Measurements from ENCODE around the gene FOXB1.
A peak's percentile ranks its signal among the peaks of the same experiment; 100 is the strongest.

Gene FOXB1

GRCh38 chr15:59999612-60000112 is 4.4 kb upstream of the FOXB1 start:
- no peak for DNase-seq

DNA sequence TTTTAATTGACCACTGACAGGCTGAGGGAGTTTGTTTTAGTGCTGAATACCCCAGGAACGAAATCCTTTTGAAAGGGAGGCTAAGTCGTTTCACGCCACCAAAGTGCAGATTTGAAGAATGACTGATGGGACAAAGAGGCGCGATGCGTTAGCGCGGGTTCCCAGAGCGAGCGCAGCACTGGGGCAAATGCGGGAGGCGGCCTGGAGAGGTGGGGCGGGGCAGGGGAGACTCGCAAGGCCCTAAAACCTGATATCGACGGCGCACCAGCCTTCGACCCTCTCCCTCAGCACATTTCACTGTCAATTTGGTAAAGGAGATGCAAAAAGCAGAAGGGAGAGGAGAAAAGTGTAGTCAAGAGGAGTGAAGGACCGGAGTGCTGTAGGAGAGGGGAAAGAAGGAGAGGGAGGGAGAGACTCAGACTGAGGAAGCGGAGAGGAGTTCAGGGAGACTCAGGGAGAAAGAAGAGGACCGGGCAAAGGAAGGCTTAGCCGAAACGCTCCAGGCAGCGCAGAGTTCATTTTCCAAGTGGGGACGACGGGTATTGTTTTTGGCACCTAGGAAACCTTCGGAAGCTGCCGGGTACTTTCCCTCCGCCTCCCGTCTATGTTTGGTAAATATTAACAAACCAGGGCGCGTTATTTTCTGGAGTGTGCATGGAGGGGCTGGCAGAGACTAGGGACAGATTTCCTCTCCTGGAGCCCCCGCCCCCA is 3.8 kb upstream of the FOXB1 start:
- no peak for DNase-seq

DNA sequence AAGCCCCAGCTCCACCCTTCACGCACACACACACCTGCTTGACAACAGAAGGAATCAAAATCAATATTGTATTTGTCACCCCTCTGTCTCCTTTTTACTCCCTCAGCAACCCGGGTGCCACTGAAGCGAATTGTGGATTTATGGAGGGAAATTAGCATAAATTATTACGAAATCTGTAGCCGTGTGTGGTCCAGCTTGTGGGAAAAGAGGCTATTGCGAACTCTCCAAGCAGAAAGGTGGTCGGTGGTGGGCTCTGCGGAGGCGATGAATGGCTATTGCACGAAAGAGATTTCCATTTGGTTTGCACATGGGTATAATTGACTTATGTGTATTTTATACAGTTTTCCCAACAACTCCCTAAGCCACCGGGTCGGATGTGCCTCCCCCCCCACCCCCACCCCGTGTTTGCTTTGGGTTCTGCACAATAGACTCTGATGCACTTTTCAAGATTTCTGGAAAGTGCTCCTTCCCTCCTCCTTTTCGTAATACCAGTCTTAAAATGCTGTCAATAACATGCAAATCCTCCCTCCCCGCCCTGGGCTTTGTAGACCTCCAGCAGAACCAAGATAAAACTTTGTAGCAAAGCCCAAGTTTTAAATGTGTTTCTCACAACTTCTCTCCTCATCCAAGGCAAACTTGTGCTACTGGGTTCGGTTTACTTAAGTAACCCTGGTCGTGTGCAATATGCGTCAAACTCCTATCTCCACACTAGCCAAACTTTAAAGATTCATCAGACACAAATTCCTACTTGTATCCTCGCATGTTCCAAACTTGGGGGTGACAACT is 3.1 kb upstream of the FOXB1 start:
- no peak for DNase-seq

DNA sequence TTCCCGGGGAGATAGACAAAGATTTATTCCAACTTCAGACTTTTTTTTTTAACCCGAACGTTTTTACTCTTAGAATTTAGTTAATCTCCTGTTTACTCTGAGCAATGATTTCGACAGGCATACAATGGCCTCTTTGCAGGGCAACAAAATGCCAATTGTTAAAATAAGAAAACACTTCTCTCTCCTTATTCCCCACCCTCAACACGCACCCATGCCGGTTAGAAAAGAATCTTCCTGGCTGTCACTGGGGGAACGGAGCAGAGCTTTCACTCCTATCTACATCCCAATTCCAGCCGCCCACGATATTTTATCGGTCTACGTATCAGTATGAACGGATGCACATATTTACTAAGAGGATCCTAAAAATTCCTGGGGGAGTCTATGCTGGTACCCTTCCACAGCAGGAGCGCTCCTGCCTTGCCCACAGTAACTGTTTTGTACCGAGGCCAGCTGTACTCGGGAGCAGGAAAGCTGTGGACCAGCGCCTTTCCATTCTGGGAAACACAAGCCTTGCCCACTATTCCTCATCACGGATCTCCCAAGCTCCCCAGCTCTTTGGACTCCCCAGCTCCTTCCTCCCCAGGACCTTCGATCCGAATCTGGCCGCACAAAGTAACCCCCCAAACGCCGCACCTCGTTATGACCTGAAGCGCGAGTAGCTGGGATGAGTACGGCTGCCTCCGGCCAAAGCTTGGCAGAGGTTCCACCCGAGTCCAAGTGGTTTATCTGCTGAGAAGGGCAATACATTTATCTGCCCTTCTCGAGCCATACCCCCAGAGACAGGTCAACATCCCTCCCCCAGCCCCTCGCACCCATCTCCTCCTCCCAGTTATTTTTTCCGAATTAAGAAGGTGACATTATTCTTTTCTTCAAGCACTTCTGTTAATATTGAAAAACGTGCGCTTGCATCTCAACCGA is 2.2 kb upstream of the FOXB1 start:
- DNase-seq = no peak

- no peak for DNase-seq
Measured at GRCh38 chr15:60002528-60003218, 1.4 kb upstream of the FOXB1 start.

- no peak for DNase-seq
Measured at GRCh38 chr15:60003243-60004008, 685 bp upstream of the FOXB1 start.

DNA sequence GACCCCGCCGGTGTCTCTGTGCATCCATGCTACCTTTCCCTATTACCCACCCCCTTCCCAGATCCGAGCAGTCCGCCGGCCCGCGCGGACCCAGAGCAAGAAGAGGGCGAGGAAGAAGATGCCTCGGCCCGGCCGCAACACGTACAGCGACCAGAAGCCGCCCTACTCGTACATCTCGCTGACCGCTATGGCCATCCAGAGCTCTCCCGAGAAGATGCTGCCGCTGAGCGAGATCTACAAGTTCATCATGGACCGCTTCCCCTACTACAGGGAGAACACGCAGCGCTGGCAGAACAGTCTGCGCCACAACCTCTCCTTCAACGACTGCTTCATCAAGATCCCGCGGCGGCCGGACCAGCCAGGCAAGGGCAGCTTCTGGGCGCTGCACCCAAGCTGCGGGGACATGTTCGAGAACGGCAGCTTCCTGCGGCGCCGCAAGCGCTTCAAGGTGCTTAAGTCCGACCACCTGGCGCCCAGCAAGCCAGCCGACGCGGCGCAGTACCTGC is 788 bp downstream of the FOXB1 start:
- DNase-seq = no peak

- DNase-seq = no peak
Measured at GRCh38 chr15:60005352-60006202, 1.5 kb downstream of the FOXB1 start.

- peak; percentile 41 to 49 for DNase-seq
Measured at GRCh38 chr15:60006203-60006862, 2.2 kb downstream of the FOXB1 start.

DNA sequence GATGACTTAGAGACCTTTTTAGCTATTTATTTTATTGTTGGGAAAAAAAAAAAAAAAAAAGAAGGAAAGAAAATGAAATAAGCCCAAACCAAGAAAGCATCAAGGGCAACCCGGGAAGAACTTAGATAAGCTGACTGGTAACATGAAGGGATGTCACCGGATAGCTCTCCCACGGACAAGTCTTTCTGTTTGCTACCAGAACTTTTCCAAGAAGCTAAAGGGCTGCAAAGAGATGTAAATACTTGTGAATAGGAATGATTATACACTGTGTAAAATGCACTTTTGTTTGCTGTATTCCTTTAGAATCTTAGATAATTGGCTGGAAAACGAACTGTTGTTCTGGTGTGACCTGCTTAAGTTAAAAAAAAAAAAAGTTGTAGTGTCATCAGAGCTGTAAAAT is 2.8 kb downstream of the FOXB1 start:
- DNase-seq = no peak

- no peak for DNase-seq
Measured at GRCh38 chr15:60009124-60009960, 5.2 kb downstream of the FOXB1 start.

DNA sequence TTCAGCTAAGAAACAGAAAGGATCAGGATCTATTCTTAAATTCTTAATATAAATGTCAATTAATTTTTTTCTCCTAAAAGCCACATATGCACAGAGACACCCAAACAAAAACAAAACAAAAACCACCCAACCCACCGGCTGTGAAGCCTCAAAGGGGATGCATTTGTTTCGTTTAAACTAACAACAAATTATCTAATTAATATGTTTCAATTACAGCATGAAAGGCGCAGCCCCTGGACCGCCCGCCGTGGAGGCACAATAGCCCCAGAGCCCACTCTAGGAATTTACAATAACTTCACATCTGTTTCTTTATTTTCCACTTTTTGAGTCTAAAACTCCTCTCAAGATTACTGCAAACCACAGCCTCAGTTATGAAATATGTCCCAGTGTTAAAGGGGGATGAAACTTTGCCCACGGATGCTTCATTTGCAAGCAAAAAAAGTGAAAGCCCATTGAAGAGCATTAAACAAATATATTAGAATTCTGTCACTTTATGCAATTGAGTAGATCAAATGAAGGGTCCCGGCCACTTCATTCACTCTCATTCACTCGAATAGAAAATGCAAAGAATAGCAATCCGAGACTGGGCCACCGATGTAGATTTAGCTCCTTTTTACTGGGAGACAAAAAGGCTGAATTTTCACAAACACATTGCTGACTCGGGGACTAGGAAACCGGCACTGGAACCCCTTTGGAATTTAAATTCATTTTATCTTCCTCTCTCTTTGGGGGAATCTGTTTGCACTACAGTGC is 6.0 kb downstream of the FOXB1 start:
- no peak for DNase-seq

GRCh38 chr15:60010858-60011257 is 6.7 kb downstream of the FOXB1 start:
- no peak for DNase-seq

- DNase-seq = no peak
Measured at GRCh38 chr15:60012695-60013094, 8.6 kb downstream of the FOXB1 start.

DNA sequence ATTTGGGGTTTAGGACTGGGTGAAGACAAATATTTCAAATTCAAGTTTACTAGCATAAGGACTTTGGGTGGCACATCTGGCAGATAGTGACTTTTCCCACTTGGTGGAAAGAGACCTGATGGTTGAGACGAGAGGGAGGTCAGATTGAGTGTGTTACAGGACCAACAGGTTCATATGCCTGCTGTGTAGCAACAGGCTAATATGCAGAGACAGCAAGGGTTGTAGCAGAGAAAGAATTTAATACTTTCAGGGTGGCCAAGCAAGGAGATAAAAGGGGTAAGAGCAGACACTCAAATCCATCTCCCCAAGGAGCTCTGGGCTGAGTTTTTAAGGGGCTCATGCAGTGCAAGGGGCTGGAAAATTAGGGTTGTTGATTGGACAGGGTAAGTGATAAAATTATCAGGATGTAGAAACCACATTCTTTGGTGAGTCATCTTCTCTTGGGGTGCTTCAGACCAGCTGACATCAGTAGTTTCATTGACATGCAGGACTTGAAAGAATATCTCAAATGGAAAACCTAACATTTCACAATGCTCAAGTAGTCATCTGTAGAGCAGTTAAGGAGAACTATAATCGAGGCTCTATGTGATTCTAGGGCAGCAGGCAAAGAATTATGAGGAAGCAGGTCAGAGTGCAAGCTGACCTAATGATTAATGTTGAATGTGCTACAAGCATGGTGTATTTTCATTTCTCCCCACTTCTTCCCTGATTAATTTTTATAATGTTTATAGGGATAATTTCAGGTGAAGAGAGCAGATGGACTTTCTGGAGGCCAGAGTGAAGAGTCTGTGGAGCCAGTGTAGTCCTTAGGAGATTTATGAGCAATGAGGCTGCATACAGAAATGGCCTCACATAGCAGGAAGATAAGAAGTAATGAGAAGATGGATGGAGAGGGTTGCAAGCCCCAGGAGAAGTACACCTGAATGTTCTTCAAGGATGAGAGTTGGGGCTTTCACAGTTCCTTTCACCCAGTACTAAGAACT is 13.7 kb downstream of the FOXB1 start:
- peak; percentile 79 to 97 for DNase-seq

- no peak for DNase-seq
Measured at GRCh38 chr15:60020736-60021135, 16.6 kb downstream of the FOXB1 start.
